Endodermal cell (in vitro differentiated cells): Measurements from ENCODE around the gene FAF2. TPM values are rescaled to one million over a fixed set of nuclear protein-coding genes. Genes with fewer than 3 reads are reported as not detected.

Source experiments
- DNase-seq: peaks from one replicate; pipeline ENCODE4 v3.0.0-alpha.2; 2017
- H3K27ac ChIP-seq: 2 replicates; pipeline ENCODE4 v1.5.1; 2013; ENCODE audit warnings: mild to moderate bottlenecking, low read depth, low read length, moderate library complexity
- H3K27me3 ChIP-seq: 2 replicates; pipeline ENCODE4 v1.6.1; 2013; ENCODE audit warnings: mild to moderate bottlenecking, low read length, moderate library complexity; ENCODE audit not compliant: insufficient read depth, control insufficient read depth, poor library complexity, severe bottlenecking
- H3K36me3 ChIP-seq: 2 replicates; pipeline ENCODE4 v1.7.0; 2013; ENCODE audit warnings: mild to moderate bottlenecking, low read length, moderate library complexity; ENCODE audit not compliant: control insufficient read depth, insufficient read depth
- H3K4me1 ChIP-seq: one replicate; pipeline ENCODE4 v1.7.0; 2013; ENCODE audit warnings: low read length; ENCODE audit not compliant: control insufficient read depth, insufficient read depth
- H3K4me3 ChIP-seq: 2 replicates; pipeline ENCODE4 v1.5.1; 2013; ENCODE audit warnings: mild to moderate bottlenecking, low read length, moderate library complexity
- H3K9ac ChIP-seq: 2 replicates; pipeline ENCODE4 v1.6.1; 2013; ENCODE audit warnings: mild to moderate bottlenecking, low read length, moderate library complexity; ENCODE audit not compliant: poor library complexity, severe bottlenecking; ENCODE audit errors: extremely low read depth
- H3K9me3 ChIP-seq: 2 replicates; pipeline ENCODE4 v1.6.1; 2013; ENCODE audit warnings: mild to moderate bottlenecking, low read length, moderate library complexity; ENCODE audit not compliant: control insufficient read depth
- H3K27ac Mint-ChIP-seq: 2 replicates; pipeline ENCODE4 v1.8.0; 2020; ENCODE audit warnings: mixed read lengths
- H3K27me3 Mint-ChIP-seq: 2 replicates; pipeline ENCODE4 v1.8.0; 2021; ENCODE audit warnings: mild to moderate bottlenecking, mixed read lengths; ENCODE audit not compliant: insufficient read depth
- H3K36me3 Mint-ChIP-seq: 2 replicates; pipeline ENCODE4 v1.8.0; 2020; ENCODE audit warnings: low read depth, mixed read lengths
- H3K4me1 Mint-ChIP-seq: 2 replicates; pipeline ENCODE4 v1.8.0; 2020; ENCODE audit warnings: mixed read lengths
- H3K4me3 Mint-ChIP-seq: 2 replicates; pipeline ENCODE4 v1.8.0; 2020; ENCODE audit warnings: mild to moderate bottlenecking, moderate library complexity, mixed read lengths
- H3K9me3 Mint-ChIP-seq: 2 replicates; pipeline ENCODE4 v1.8.0; 2020; ENCODE audit warnings: mild to moderate bottlenecking, mixed read lengths
- WGBS, 2 experiments: methylation state at CpG; one replicate each; pipeline versions ENCODE4 v1.1.5 to v1.1.7; 2013; ENCODE audit warnings: missing lambda C conversion rate in 2 of 2, mixed read lengths in 1 of 2; ENCODE audit not compliant: insufficient coverage in 1 of 2, insufficient read length in 1 of 2; 5-methylcytosine and 5-hydroxymethylcytosine counted together
- total RNA-seq, 2 donors: library from RNA; stranded (reverse); fragmentation: NEBNext Ultra II Directional in 1 of 2; extraction: Animal tissue kit (Norgen Biotek cat#: 25700) in 1 of 2; gene quantifications; 2 replicates in 1 of 2; 3 replicates in 1 of 2; pipeline ENCODE4 v1.2.1, GENCODE V29; 2021
- TF ChIP-seq, protein P1 (sequence below): fragments of 200-600 bp; sonication (generic); conservative IDR thresholded peaks from 2 replicates; pipeline ENCODE4 v1.5.0; 2021; ENCODE audit warnings: antibody characterized with exemption, mild to moderate bottlenecking

The FAF2 gene
- total RNA-seq, 2 donors from 2014 or later: 42.9 to 53.0 TPM

DNA sequence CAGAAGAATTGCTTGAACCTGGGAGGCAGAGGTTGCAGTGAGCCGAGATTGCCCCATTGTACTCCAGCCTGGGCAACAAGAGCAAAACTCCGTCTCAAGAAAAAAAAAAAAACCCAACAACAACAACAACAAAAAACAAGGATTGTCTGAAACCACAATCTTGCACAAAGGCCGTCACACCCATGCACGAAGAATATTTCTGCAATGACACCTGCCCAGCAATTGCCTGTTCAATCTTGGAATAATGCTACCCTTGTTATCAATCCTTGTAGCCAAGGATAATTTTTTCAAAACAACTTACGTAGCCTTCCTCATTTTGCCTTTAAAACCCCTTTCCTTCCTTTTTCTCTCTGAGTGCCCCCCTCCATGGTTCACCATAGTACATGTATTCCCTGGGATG is 28.1 kb upstream of the FAF2 start:
- no peak for DNase-seq
- Mint-ChIP-seq H3K36me3 (peaks cover 13% of the 10 kb centered on the region), H3K27me3 (peaks cover 11% of the 10 kb centered on the region), H3K27ac (no peak overlapping the region), H3K4me3 (no peak overlapping the region), H3K9me3 (peaks cover 77% of the 10 kb centered on the region), H3K4me1 (peaks cover 6% of the 10 kb centered on the region)
- Histone ChIP-seq H3K27ac (no peak overlapping the region), H3K4me1 (peaks cover 3% of the 10 kb centered on the region), H3K9ac (no peak overlapping the region), H3K9me3 (peaks cover 61% of the 10 kb centered on the region), H3K36me3 (no peaks in the 10 kb centered on the region), H3K4me3 (peak overlapping the region; percentile 51), H3K27me3 (no peaks in the 10 kb centered on the region)
- TF ChIP-seq, protein P1, sequence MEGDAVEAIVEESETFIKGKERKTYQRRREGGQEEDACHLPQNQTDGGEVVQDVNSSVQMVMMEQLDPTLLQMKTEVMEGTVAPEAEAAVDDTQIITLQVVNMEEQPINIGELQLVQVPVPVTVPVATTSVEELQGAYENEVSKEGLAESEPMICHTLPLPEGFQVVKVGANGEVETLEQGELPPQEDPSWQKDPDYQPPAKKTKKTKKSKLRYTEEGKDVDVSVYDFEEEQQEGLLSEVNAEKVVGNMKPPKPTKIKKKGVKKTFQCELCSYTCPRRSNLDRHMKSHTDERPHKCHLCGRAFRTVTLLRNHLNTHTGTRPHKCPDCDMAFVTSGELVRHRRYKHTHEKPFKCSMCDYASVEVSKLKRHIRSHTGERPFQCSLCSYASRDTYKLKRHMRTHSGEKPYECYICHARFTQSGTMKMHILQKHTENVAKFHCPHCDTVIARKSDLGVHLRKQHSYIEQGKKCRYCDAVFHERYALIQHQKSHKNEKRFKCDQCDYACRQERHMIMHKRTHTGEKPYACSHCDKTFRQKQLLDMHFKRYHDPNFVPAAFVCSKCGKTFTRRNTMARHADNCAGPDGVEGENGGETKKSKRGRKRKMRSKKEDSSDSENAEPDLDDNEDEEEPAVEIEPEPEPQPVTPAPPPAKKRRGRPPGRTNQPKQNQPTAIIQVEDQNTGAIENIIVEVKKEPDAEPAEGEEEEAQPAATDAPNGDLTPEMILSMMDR: no peak
- WGBS, 2 experiments: 84 to 91% methylated on average over 3 to 5 of the region's 5 CpGs

DNA sequence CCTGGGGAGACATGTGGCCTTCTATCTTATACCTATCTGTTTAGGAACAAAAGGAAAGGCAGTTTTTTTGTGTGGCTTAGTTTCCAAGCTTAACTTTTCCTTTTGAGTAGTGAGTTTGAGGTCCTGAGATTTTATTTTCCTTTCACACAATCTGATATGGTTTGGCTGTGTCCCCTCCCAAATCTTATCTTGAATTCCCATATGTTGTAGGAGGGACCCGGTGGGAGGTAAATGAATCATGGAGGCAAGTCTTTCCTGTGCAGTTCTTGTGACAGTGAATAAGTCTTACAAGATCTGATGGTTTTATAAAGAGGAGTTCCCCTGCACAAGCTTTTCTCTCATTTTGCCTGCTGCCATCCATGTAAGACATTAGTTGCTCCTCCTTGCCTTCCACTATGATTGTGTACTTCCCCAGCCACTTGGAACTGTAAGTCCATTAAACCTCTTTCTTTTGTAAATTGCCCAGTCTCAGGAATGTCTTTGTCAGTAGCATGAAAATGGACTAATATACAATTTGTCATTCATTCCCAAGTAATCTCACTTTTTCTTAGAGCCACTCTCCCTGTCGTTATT is 27.1 kb upstream of the FAF2 start:
- peak overlapping the region; percentile 82 for H3K27ac Mint-ChIP-seq
- no peak overlapping the region for H3K9ac ChIP-seq
- H3K9me3 Mint-ChIP-seq: peaks cover 86% of the 10 kb centered on the region

DNA sequence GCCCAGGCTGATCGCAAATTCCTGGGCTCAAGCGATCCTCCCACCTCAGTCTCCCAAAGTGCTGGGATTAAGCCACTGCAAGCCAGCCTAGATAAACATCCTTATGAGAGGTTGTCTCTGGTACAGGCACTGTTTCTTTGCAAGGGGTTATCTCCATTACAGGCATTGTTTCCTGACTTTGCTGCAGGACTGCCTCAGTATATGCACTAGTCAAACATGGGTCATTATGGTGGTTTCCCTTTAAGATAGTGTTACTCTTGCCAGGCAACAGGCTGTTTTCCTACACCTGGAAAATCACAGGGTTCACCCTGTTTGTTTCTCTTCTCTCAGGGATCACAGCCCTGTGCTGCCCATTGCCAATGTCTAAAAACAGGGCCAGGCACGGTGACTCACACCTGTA is 24.0 kb upstream of the FAF2 start:
- Histone ChIP-seq H3K27me3 (no peaks in the 10 kb centered on the region), H3K9ac (no peak overlapping the region), H3K4me3 (peak overlapping the region; percentile 72), H3K36me3 (no peaks in the 10 kb centered on the region), H3K9me3 (peaks cover 79% of the 10 kb centered on the region), H3K27ac (no peak overlapping the region), H3K4me1 (no peaks in the 10 kb centered on the region)
- Mint-ChIP-seq H3K36me3 (peaks cover 7% of the 10 kb centered on the region), H3K4me1 (peaks cover 2% of the 10 kb centered on the region), H3K27ac (no peak overlapping the region), H3K9me3 (peaks cover 70% of the 10 kb centered on the region), H3K27me3 (peaks cover 5% of the 10 kb centered on the region), H3K4me3 (no peak overlapping the region)
- TF ChIP-seq, protein P1: no peak
- 80 to 96% methylated on average over 3 of the region's 3 CpGs for WGBS, 2 experiments
- DNase-seq: no peak

More for the DNA sequence above, 27.1 kb upstream of the FAF2 start:
- Histone ChIP-seq H3K27me3 (no peaks in the 10 kb centered on the region), H3K4me3 (peak overlapping the region; percentile 72), H3K27ac (no peak overlapping the region), H3K36me3 (no peaks in the 10 kb centered on the region), H3K9me3 (peaks cover 70% of the 10 kb centered on the region), H3K4me1 (no peaks in the 10 kb centered on the region)
- Mint-ChIP-seq H3K27me3 (peaks cover 14% of the 10 kb centered on the region), H3K36me3 (peaks cover 13% of the 10 kb centered on the region), H3K4me3 (no peak overlapping the region), H3K4me1 (peaks cover 2% of the 10 kb centered on the region)
- WGBS, 2 experiments: 79 to 100% methylated on average over 1 to 2 of the region's 2 CpGs
- TF ChIP-seq, protein P1: no peak
- DNase-seq: no peak
